Measurements from ENCODE around the gene CORO2B.

Gene CORO2B

GRCh38 chr15:68650901-68651709 lies 72.3 kb downstream of the CORO2B start:
- intact Hi-C loops (cut with DNase I): no loop called here
- DNase-seq: peak in 33 of 42 donors; percentile 32 to 87 (median 64)

- peak; percentile 63 to 95 (median 85) for DNase-seq
- intact Hi-C loops (cut with DNase I): no loop called here
These were observed 73.2 kb downstream of the CORO2B start for GRCh38 chr15:68651916-68652525.

- intact Hi-C loops (cut with DNase I): no loop called here
- peak in 18 of 42 donors; percentile 2 to 42 (median 14) for DNase-seq
These were observed 74.3 kb downstream of the CORO2B start for GRCh38 chr15:68653031-68653635.

- DNase-seq: peak in 27 of 42 donors; percentile 9 to 83 (median 57)
- intact Hi-C loops (cut with DNase I): no loop called here
These were observed 75.0 kb downstream of the CORO2B start for GRCh38 chr15:68653801-68654200.

- intact Hi-C loops (cut with DNase I): no loop called here
- peak in 17 of 42 donors; percentile 8 to 53 (median 24) for DNase-seq
These were observed 76.2 kb downstream of the CORO2B start for GRCh38 chr15:68654786-68655560.

GRCh38 chr15:68655686-68656437 lies 77.1 kb downstream of the CORO2B start:
- peak in 28 of 42 donors; percentile 25 to 81 (median 56) for DNase-seq
- intact Hi-C loops (cut with DNase I): no loop called here

- intact Hi-C loops (cut with DNase I): no loop called here
- DNase-seq: peak in 3 of 42 donors; percentile 7 to 20 (median 12)
These were observed 77.6 kb downstream of the CORO2B start for GRCh38 chr15:68656438-68656739.

- DNase-seq: peak; percentile 41 to 89 (median 70)
- intact Hi-C loops (cut with DNase I): no loop called here
These were observed 79.4 kb downstream of the CORO2B start for GRCh38 chr15:68658151-68658550.

- peak in 19 of 42 donors; percentile 3 to 42 (median 14) for DNase-seq
These were observed 80.0 kb downstream of the CORO2B start for GRCh38 chr15:68658641-68659358.

GRCh38 chr15:68663526-68663925 lies 84.7 kb downstream of the CORO2B start:
- intact Hi-C loops (cut with DNase I): no loop called here
- DNase-seq: no peak

More at GRCh38 chr15:68658641-68659358, 80.0 kb downstream of the CORO2B start:
- intact Hi-C loops (cut with DNase I): no loop called here

GRCh38 chr15:68666120-68666811 lies 87.5 kb downstream of the CORO2B start:
- DNase-seq: peak in 10 of 42 donors; percentile 2 to 32 (median 6)
- intact Hi-C loops (cut with DNase I): no loop called here

- peak in 9 of 42 donors; percentile 1 to 27 (median 8) for DNase-seq
- intact Hi-C loops (cut with DNase I): no loop called here
These were observed 88.1 kb downstream of the CORO2B start for GRCh38 chr15:68666812-68667450.

GRCh38 chr15:68667800-68668625 lies 89.2 kb downstream of the CORO2B start:
- intact Hi-C loops (cut with DNase I): no loop called here
- DNase-seq: peak in 11 of 42 donors; percentile 3 to 34 (median 8)

GRCh38 chr15:68668926-68669600 lies 90.3 kb downstream of the CORO2B start:
- DNase-seq: peak in 14 of 42 donors; percentile 2 to 34 (median 14)
- intact Hi-C loops (cut with DNase I): no loop called here

- intact Hi-C loops (cut with DNase I): loop anchor here (10.0 kb wide), 2 partner anchors 203 to 367 kb away; no protein-coding TSS in a partner anchor
- peak in 6 of 42 donors; percentile 0 to 16 (median 4) for DNase-seq
These were observed 93.5 kb downstream of the CORO2B start for GRCh38 chr15:68672251-68672650.

Data from head of caudate nucleus (tissue), 42 donors.